Measurements from ENCODE around the gene LPP. TPM values are rescaled to one million over a fixed set of nuclear protein-coding genes. Genes with fewer than 3 reads are reported as not detected.

LPP gene
- total and polyA plus RNA-seq, 4 donors, result 11.1 to 219 (median 66.5) TPM

DNA sequence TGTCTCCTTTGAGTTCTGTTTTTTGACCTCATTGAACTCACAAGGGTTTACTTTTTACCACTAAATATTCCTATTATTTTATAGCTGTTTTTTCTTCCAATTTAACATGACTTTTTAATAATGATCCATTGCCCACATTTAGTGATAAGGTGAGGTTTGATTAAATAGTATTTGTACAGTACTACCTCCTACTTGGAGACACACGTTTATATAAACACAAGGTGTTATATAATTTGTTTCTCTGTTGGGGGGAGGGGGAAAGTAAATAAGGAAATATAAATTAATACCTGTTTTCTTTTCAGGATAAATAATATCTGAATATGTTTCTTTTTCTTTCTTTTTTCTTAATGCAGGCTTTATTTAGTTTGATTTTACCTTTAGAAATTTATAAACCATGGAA, 281.3 kb downstream of the LPP start:
- Histone ChIP-seq H3K36me3 (ENCODE audit: control insufficient read depth in 4 of 4, insufficient read depth in 4 of 4, low read length in 4 of 4) (peaks cover 0 to 3% (median 0%) of the 10 kb centered on the region in 4 donors), H3K27me3 (ENCODE audit: control insufficient read depth in 3 of 3, insufficient read depth in 3 of 3, low read length in 2 of 3) (no peaks in the 10 kb centered on the region), H3K9me3 (ENCODE audit: control insufficient read depth in 4 of 4, insufficient read depth in 3 of 4, low read length in 3 of 4) (no peaks in the 10 kb centered on the region), H3K4me3 (no peak overlapping the region), H3K4me1 (ENCODE audit: control insufficient read depth in 5 of 5, insufficient read depth in 5 of 5, low read length in 5 of 5) (peaks cover 0 to 38% (median 6%) of the 10 kb centered on the region in 5 donors), H3K9ac (ENCODE audit: insufficient read depth in 1 of 2, low read length in 2 of 2) (no peak overlapping the region), H3K27ac (ENCODE audit: low read depth in 1 of 2, low read length in 1 of 2) (no peak overlapping the region)
- 46 to 69% methylated on average over 1 of the region's 1 CpG for WGBS, 2 donors
- ATAC-seq (ENCODE audit: insufficient read depth, low FRiP score), result no peak
- TF ChIP-seq, protein P1, sequence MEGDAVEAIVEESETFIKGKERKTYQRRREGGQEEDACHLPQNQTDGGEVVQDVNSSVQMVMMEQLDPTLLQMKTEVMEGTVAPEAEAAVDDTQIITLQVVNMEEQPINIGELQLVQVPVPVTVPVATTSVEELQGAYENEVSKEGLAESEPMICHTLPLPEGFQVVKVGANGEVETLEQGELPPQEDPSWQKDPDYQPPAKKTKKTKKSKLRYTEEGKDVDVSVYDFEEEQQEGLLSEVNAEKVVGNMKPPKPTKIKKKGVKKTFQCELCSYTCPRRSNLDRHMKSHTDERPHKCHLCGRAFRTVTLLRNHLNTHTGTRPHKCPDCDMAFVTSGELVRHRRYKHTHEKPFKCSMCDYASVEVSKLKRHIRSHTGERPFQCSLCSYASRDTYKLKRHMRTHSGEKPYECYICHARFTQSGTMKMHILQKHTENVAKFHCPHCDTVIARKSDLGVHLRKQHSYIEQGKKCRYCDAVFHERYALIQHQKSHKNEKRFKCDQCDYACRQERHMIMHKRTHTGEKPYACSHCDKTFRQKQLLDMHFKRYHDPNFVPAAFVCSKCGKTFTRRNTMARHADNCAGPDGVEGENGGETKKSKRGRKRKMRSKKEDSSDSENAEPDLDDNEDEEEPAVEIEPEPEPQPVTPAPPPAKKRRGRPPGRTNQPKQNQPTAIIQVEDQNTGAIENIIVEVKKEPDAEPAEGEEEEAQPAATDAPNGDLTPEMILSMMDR (IDR thresholded peaks at IDR 0.05; ENCODE audit: control extremely low read depth, extremely low read depth), result no peak
- no peak for DNase-seq

DNA sequence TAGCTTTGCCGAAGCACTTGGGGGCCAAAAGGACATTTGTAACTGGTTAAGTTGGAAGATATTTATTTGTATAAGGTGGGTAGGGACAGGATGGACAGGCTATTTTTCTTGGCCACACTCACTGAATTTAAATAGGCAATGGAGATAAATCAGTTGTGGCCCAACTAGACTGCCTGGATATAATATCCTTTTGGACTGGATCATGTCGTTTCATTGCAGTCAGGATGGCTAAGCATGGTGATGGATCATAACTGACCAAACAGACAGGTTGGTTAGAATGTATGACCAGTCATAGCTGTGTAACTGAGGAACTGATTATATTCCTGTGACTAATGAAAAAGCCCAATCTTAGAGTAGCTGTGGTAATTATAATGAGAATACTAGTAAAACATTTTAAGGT, 284.0 kb downstream of the LPP start:
- Histone ChIP-seq H3K4me1 (ENCODE audit: control insufficient read depth in 5 of 5, insufficient read depth in 5 of 5, low read length in 5 of 5) (peaks cover 0 to 26% (median 4%) of the 10 kb centered on the region in 5 donors), H3K9me3 (ENCODE audit: control insufficient read depth in 4 of 4, insufficient read depth in 3 of 4, low read length in 3 of 4) (no peaks in the 10 kb centered on the region), H3K36me3 (ENCODE audit: control insufficient read depth in 4 of 4, insufficient read depth in 4 of 4, low read length in 4 of 4) (peaks cover 0 to 3% (median 1%) of the 10 kb centered on the region in 4 donors), H3K27ac (ENCODE audit: low read depth in 1 of 2, low read length in 1 of 2) (no peak overlapping the region), H3K9ac (ENCODE audit: insufficient read depth in 1 of 2, low read length in 2 of 2) (no peak overlapping the region), H3K4me3 (no peak overlapping the region), H3K27me3 (ENCODE audit: control insufficient read depth in 3 of 3, insufficient read depth in 3 of 3, low read length in 2 of 3) (no peaks in the 10 kb centered on the region)
- 62 to 89% methylated on average over 2 of the region's 2 CpGs for WGBS, 2 donors
- no peak for ATAC-seq (ENCODE audit: insufficient read depth, low FRiP score)
- TF ChIP-seq, protein P1 (IDR thresholded peaks at IDR 0.05; ENCODE audit: control extremely low read depth, extremely low read depth), result no peak
- DNase-seq, result no peak

DNA sequence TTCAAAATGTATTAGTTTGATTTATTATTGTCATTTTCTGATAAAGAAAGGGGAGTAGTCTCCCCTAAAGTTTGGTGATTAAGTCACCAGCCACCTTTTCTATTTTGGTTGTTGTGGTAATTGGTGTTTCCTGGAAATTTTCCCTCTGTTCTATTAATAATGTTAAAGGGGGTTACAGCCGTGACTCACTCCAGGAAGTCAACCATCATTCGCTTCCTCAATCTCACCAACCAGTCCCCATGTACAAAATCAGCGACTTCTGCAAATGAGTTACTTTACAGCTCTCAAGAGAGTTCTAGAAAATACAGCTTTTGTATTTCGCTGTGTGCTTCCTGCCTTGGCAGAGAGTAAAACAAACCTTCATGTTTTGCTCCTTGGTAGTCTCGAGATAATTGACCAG, 285.1 kb downstream of the LPP start:
- Histone ChIP-seq H3K9me3 (ENCODE audit: control insufficient read depth in 4 of 4, insufficient read depth in 3 of 4, low read length in 3 of 4) (no peaks in the 10 kb centered on the region), H3K36me3 (ENCODE audit: control insufficient read depth in 4 of 4, insufficient read depth in 4 of 4, low read length in 4 of 4) (peaks cover 0 to 3% (median 1%) of the 10 kb centered on the region in 4 donors), H3K27ac (ENCODE audit: low read depth in 1 of 2, low read length in 1 of 2) (no peak overlapping the region), H3K9ac (ENCODE audit: insufficient read depth in 1 of 2, low read length in 2 of 2) (no peak overlapping the region), H3K27me3 (ENCODE audit: control insufficient read depth in 3 of 3, insufficient read depth in 3 of 3, low read length in 2 of 3) (no peaks in the 10 kb centered on the region), H3K4me3 (no peak overlapping the region), H3K4me1 (ENCODE audit: control insufficient read depth in 5 of 5, insufficient read depth in 5 of 5, low read length in 5 of 5) (peaks cover 0 to 22% (median 0%) of the 10 kb centered on the region in 5 donors)
- DNase-seq (peak in 2 of 3 donors; percentile 27 to 35), ATAC-seq (ENCODE audit: insufficient read depth, low FRiP score) (peak; percentile 77)
- 15 to 24% methylated on average over 5 of the region's 5 CpGs for WGBS, 2 donors
- TF ChIP-seq, protein P1 (IDR thresholded peaks at IDR 0.05; ENCODE audit: control extremely low read depth, extremely low read depth), result no peak
